ENCODE measurements around the gene MYMX.

Gene MYMX

DNA sequence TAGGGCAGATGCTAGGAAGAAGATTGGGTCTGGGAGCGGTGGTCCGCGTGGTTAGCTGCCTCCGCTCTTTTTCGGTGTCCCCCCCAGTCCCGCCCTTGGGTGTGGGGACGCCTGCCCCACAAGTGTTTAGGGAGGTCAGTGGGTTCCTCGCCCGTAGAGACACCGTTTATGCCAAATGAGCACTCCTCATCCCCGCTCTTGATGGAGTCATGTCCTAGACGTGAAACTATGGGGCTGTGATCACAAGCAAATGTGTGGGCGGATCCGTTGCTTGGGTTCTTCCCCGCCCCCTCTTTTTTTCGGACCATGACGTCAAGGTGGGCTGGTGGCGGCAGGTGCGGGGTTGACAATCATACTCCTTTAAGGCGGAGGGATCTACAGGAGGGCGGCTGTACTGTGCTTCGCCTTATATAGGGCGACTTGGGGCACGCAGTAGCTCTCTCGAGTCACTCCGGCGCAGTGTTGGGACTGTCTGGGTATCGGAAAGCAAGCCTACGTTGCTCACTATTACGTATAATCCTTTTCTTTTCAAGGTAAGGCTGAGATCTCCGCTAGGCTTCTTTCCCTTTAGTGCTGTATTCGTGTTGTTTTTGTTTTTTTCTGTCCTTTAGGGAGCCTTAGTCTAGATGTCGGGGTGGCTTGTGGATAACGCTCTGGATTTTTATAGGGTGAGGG, 30.1 kb downstream of the MYMX start, which contains the start of gene HSP90AB1:
Gene HSP90AB1, plus strand, starts transcription at position 439 of the 675 bp plus-strand sequence. CDS start 1,529 bp downstream, outside the sequence.
- H3K27ac ChIP-seq (ENCODE audit: low read depth, low read length) = peak within 1 kb of the TSS; percentile 95
- no peaks in the 10 kb centered on the region for H3K27me3 ChIP-seq (ENCODE audit: control insufficient read depth, insufficient read depth, low read length)
- H3K36me3 ChIP-seq (ENCODE audit: control insufficient read depth, insufficient read depth, low read length) = peaks cover 30% of the 10 kb centered on the region
- peak within 1 kb of the TSS; percentile 88 for H3K4me3 ChIP-seq (ENCODE audit: low read length)
- H3K9ac ChIP-seq (ENCODE audit: low read length) = peak within 1 kb of the TSS; percentile 80
- peaks cover 6% of the 10 kb centered on the region for H3K4me1 ChIP-seq (ENCODE audit: control insufficient read depth, insufficient read depth, low read length)

DNA sequence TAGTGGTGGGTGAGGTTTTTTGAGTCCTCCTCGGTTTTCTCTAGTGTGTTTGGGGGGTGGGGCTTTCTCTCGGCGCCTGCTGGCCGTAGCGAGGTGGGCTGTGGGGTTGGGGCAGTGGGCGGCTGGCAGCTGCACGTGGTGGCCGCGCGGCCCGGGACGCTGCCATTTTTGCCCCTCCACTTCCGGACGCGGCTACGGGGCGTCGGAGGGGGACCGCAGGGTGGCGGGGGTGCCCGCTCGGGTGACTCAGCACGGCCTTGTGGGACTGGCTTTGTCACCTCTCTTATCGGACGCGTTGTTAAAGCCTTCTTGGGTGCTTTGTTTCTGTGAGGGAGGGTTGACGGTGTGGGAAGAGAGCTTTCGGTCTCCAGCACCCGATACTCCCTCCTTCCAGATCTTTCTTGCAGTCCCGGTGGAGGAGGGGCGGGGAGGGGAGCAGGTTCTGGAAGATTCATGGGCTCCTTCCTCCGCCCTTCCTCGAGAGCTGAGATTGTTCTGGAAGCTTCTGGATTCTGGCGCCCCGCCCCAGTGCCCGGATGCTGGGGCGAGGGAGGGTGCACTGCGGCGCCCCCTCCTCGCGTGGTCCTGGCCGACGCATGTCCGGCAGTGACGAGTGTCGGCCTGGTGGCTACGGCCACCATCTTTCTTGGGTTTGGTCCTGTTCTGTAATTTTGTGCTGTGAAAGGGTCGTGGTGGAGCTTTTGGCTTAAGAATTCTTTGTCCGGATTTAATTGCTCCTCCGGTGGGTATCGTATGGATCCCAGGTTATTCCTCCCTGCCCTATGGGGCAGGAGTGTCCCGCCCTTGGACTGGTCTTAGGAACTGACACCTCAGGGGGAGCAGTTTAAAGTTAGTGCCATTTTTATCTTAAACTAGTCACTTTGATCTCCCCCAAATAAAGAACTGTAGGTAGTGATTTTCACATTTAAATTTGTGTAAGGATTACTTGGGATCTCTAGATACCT, 30.9 kb downstream of the MYMX start:
- H3K36me3 ChIP-seq (ENCODE audit: control insufficient read depth, insufficient read depth, low read length) = peaks cover 35% of the 10 kb centered on the region
- peak overlapping the region; percentile 88 for H3K4me3 ChIP-seq (ENCODE audit: low read length)
- peaks cover 6% of the 10 kb centered on the region for H3K4me1 ChIP-seq (ENCODE audit: control insufficient read depth, insufficient read depth, low read length)
- H3K27ac ChIP-seq (ENCODE audit: low read depth, low read length) = peak overlapping the region; percentile 95
- H3K9ac ChIP-seq (ENCODE audit: low read length) = peak overlapping the region; percentile 66
- H3K27me3 ChIP-seq (ENCODE audit: control insufficient read depth, insufficient read depth, low read length) = no peaks in the 10 kb centered on the region

DNA sequence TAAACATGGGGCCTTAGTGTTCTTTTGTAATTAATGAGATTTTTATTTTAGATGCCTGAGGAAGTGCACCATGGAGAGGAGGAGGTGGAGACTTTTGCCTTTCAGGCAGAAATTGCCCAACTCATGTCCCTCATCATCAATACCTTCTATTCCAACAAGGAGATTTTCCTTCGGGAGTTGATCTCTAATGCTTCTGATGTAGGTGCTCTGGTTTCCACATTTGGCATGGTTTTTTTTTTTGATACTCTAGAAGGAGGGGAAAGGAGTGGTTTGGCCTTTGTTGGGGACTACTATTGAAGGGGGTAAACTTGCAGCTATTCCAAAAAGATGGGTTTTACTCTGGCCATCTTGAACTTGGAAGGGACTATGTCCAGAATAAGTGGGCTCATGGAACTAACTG, 31.9 kb downstream of the MYMX start:
- Histone ChIP-seq H3K36me3 (ENCODE audit: control insufficient read depth, insufficient read depth, low read length) (peaks cover 45% of the 10 kb centered on the region), H3K9ac (ENCODE audit: low read length) (no peak overlapping the region), H3K4me3 (ENCODE audit: low read length) (peak overlapping the region; percentile 88), H3K27me3 (ENCODE audit: control insufficient read depth, insufficient read depth, low read length) (no peaks in the 10 kb centered on the region), H3K4me1 (ENCODE audit: control insufficient read depth, insufficient read depth, low read length) (peaks cover 6% of the 10 kb centered on the region), H3K27ac (ENCODE audit: low read depth, low read length) (no peak overlapping the region)

DNA sequence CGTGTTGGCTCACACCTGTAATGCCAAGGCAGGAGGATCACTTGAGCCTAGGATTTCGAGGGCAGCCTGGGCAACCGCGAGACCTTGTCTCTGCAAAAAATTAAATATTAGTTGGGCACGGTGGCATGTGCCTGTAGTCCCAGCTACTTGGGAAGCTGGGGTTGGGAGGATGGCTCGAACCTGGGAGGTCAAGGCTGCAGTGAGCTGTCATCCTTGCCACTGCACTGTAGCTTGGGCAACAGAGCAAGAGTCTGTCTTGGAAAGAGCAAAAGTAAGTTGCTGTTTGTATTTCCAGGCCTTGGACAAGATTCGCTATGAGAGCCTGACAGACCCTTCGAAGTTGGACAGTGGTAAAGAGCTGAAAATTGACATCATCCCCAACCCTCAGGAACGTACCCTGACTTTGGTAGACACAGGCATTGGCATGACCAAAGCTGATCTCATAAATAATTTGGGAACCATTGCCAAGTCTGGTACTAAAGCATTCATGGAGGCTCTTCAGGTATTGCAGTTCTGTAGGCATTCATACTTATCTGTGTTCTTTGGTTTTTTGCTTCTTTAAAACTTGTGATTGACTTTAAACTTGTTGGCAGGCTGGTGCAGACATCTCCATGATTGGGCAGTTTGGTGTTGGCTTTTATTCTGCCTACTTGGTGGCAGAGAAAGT, 32.5 kb downstream of the MYMX start:
- peak overlapping the region; percentile 88 for H3K4me3 ChIP-seq (ENCODE audit: low read length)
- peaks cover 51% of the 10 kb centered on the region for H3K36me3 ChIP-seq (ENCODE audit: control insufficient read depth, insufficient read depth, low read length)
- H3K9ac ChIP-seq (ENCODE audit: low read length) = no peak overlapping the region
- H3K27me3 ChIP-seq (ENCODE audit: control insufficient read depth, insufficient read depth, low read length) = no peaks in the 10 kb centered on the region
- H3K27ac ChIP-seq (ENCODE audit: low read depth, low read length) = no peak overlapping the region
- H3K4me1 ChIP-seq (ENCODE audit: control insufficient read depth, insufficient read depth, low read length) = peaks cover 6% of the 10 kb centered on the region

DNA sequence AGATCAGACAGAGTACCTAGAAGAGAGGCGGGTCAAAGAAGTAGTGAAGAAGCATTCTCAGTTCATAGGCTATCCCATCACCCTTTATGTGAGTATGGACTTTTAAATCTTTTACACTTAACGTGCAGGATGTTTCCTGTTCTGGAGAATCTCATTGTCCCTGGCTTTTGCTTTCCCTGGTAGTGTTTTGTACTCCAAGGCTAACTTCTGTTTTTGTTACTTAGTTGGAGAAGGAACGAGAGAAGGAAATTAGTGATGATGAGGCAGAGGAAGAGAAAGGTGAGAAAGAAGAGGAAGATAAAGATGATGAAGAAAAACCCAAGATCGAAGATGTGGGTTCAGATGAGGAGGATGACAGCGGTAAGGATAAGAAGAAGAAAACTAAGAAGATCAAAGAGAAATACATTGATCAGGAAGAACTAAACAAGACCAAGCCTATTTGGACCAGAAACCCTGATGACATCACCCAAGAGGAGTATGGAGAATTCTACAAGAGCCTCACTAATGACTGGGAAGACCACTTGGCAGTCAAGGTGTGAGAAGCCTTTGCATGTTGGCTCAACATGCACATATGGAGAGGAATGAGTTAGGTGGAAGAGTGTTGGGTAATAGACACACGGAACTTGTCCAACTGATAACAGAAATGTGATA, 33.5 kb downstream of the MYMX start:
- H3K36me3 ChIP-seq (ENCODE audit: control insufficient read depth, insufficient read depth, low read length) = peaks cover 60% of the 10 kb centered on the region
- no peak overlapping the region for H3K27ac ChIP-seq (ENCODE audit: low read depth, low read length)
- H3K9ac ChIP-seq (ENCODE audit: low read length) = no peak overlapping the region
- H3K27me3 ChIP-seq (ENCODE audit: control insufficient read depth, insufficient read depth, low read length) = no peaks in the 10 kb centered on the region
- H3K4me1 ChIP-seq (ENCODE audit: control insufficient read depth, insufficient read depth, low read length) = peaks cover 6% of the 10 kb centered on the region
- no peak overlapping the region for H3K4me3 ChIP-seq (ENCODE audit: low read length)

DNA sequence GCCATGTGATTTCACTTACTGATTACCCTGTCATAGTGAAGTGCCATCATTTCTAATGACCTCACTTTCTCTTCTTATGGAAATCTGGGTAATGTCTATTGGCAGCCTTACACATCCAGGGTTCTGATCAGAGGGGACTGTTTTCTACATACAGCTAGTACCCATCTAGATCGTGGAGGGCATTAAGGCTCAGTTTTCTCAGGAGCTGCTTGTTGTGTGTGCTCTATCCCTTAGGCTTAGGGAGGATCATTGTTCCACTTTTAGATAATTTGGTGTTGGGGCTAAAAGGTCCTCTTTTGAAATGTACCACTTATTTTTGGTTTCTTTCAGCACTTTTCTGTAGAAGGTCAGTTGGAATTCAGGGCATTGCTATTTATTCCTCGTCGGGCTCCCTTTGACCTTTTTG, 34.0 kb downstream of the MYMX start:
- H3K36me3 ChIP-seq (ENCODE audit: control insufficient read depth, insufficient read depth, low read length) = peaks cover 62% of the 10 kb centered on the region
- H3K4me1 ChIP-seq (ENCODE audit: control insufficient read depth, insufficient read depth, low read length) = peaks cover 6% of the 10 kb centered on the region
- no peak overlapping the region for H3K9ac ChIP-seq (ENCODE audit: low read length)
- no peak overlapping the region for H3K4me3 ChIP-seq (ENCODE audit: low read length)
- no peaks in the 10 kb centered on the region for H3K27me3 ChIP-seq (ENCODE audit: control insufficient read depth, insufficient read depth, low read length)
- H3K27ac ChIP-seq (ENCODE audit: low read depth, low read length) = no peak overlapping the region

DNA sequence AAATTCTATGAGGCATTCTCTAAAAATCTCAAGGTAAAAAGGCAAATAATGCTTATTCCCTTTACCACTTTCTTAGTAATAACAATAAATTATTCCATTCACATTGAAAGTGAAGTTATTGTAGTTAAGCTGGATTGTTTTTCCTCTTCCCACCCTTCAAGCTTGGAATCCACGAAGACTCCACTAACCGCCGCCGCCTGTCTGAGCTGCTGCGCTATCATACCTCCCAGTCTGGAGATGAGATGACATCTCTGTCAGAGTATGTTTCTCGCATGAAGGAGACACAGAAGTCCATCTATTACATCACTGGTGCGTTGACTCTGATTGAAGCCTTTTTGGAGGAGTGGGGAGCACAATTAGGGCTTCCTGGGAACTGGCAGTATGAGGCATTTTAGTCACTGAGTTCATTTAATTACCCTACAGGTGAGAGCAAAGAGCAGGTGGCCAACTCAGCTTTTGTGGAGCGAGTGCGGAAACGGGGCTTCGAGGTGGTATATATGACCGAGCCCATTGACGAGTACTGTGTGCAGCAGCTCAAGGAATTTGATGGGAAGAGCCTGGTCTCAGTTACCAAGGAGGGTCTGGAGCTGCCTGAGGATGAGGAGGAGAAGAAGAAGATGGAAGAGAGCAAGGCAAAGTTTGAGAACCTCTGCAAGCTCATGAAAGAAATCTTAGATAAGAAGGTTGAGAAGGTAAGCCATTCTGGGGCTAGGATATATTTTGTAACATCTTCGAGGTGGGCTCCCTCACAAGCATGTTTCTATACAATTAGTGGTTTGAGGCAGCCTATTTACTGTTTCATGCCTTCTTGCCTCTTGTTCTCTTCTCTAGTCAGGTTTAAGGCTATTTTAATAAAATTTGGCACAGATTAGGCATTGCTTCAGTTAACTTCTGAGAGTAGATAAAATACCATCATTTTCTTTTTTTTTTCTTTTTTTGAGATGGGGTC, 35.1 kb downstream of the MYMX start:
- Histone ChIP-seq H3K27me3 (ENCODE audit: control insufficient read depth, insufficient read depth, low read length) (no peaks in the 10 kb centered on the region), H3K4me1 (ENCODE audit: control insufficient read depth, insufficient read depth, low read length) (peaks cover 11% of the 10 kb centered on the region), H3K9ac (ENCODE audit: low read length) (no peak overlapping the region), H3K36me3 (ENCODE audit: control insufficient read depth, insufficient read depth, low read length) (peaks cover 62% of the 10 kb centered on the region), H3K27ac (ENCODE audit: low read depth, low read length) (no peak overlapping the region), H3K4me3 (ENCODE audit: low read length) (no peak overlapping the region)

DNA sequence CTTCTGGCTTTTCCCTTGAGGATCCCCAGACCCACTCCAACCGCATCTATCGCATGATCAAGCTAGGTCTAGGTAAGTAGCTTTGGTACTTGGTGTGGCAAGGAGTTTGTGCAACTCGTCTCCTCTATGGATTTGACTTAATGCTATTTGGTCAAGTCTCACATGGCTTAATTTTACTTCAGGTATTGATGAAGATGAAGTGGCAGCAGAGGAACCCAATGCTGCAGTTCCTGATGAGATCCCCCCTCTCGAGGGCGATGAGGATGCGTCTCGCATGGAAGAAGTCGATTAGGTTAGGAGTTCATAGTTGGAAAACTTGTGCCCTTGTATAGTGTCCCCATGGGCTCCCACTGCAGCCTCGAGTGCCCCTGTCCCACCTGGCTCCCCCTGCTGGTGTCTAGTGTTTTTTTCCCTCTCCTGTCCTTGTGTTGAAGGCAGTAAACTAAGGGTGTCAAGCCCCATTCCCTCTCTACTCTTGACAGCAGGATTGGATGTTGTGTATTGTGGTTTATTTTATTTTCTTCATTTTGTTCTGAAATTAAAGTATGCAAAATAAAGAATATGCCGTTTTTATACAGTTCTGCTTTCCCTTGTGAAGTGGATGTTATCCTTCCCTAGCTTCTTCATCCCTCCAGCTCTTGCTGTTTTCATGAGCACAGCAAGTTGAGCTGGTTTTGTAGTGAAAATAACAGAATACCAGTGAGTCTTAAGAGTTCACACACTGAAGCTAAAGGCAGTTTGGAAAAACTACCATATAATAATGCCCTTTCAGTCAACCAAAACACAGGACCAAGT, 36.8 kb downstream of the MYMX start:
- Histone ChIP-seq H3K27me3 (ENCODE audit: control insufficient read depth, insufficient read depth, low read length) (no peaks in the 10 kb centered on the region), H3K9ac (ENCODE audit: low read length) (no peak overlapping the region), H3K4me3 (ENCODE audit: low read length) (no peak overlapping the region), H3K36me3 (ENCODE audit: control insufficient read depth, insufficient read depth, low read length) (peaks cover 61% of the 10 kb centered on the region), H3K4me1 (ENCODE audit: control insufficient read depth, insufficient read depth, low read length) (peaks cover 11% of the 10 kb centered on the region), H3K27ac (ENCODE audit: low read depth, low read length) (no peak overlapping the region)

DNA sequence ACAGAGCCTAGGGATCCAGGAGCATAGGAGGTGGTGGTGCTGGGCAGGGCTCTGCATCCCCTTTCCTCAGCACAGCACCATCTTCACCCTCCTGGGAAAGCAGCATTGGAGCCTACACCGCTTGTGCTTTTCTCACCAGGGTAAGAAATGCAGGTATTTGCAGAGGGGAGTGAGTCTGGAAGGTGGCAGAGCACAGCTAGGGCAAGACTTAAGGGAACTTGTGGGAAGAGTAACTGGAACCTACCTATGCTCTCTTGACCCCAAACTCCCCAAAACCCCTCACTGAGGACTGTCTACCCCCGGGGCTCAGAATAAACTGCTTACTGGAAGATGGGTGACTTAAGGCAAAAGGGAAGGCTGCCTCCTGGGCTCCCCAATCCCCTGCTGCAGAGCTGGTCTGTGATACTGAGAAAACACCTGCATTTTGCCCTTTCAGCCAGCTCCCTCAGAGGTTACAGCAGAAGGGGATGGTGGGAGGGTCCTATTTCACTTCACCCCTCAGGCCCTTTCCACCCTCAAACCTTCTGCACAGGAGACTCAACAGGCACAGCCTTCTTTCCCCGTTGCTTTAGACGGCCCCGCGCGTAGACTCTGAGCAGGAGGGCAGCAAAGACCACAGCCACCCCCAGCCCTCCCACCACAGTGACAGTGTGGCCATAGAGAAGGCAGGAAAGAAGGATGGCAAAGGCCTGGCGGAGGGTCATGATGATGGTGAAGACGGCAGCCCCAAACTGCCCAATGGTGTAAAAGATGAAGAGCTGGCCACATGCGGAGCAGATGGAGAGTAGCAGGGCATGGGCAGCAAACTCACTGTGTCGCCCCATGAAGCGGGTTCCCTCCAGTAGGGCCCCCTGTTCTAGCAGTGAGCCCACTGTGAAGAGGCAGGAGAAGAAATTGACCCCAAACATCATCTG, 37.7 kb downstream of the MYMX start:
- Histone ChIP-seq H3K9ac (ENCODE audit: low read length) (no peak overlapping the region), H3K27ac (ENCODE audit: low read depth, low read length) (no peak overlapping the region), H3K4me1 (ENCODE audit: control insufficient read depth, insufficient read depth, low read length) (peaks cover 6% of the 10 kb centered on the region), H3K36me3 (ENCODE audit: control insufficient read depth, insufficient read depth, low read length) (peaks cover 52% of the 10 kb centered on the region), H3K27me3 (ENCODE audit: control insufficient read depth, insufficient read depth, low read length) (no peaks in the 10 kb centered on the region), H3K4me3 (ENCODE audit: low read length) (no peak overlapping the region)

All from rectal smooth muscle tissue (tissue), 1 donor.